ENCODE results near the gene GTF3C5.

GRCh38 chr9:133100506-133101355, 69.9 kb downstream of the GTF3C5 start:
- TF ChIP-seq CTCF (IDR thresholded peaks at IDR 0.05) (no peak), POLR2A (IDR thresholded peaks at IDR 0.05) (no peak), EP300 (IDR thresholded peaks at IDR 0.05) (no peak)

All from ovary (tissue), 3 donors.